AG10803 (cell line): ENCODE measurements around the gene CDK15.

Experiments
- DNase-seq: peaks from one replicate; pipeline ENCODE4 v3.0.0; 2010; ENCODE audit warnings: low read depth
- H3K4me3 ChIP-seq: 2 replicates; pipeline ENCODE4 v1.5.1; 2011; ENCODE audit warnings: mild to moderate bottlenecking, low read length, control low read depth
- TF ChIP-seq, protein P1 (sequence below): conservative IDR thresholded peaks from 2 replicates; pipeline ENCODE4 v1.5.1; 2011; ENCODE audit warnings: mild to moderate bottlenecking, low read length, control low read depth, inconsistent platforms

The CDK15 gene

DNA sequence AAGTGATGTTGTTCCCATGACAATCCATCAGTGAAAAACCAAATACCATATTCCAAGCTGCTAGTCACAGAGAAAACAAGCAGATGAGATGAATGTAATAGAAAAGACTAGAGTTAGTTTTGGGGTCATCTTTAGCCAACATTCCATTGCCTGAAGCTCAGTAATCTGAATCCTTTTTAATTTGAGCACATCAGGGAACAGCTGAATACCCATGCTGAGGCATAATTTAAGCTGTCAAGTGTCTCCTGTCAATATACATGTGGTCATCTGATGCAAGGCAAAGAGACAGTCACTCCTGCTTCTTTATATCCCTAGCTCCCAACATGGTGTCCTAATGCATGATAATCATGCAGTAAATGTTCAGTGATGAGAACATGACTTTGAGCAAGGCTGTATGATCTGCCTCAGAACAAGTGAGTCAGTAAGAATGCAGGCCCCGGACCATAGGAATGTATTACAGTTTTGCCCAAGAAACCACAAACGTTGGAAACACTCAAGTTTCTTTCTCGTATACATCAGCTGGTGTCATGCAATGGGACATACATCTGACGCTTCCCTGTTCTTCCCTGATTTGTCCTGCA lies 48.0 kb downstream of the CDK15 start:
- H3K4me3 ChIP-seq: no peak overlapping the region
- TF ChIP-seq, protein P1, sequence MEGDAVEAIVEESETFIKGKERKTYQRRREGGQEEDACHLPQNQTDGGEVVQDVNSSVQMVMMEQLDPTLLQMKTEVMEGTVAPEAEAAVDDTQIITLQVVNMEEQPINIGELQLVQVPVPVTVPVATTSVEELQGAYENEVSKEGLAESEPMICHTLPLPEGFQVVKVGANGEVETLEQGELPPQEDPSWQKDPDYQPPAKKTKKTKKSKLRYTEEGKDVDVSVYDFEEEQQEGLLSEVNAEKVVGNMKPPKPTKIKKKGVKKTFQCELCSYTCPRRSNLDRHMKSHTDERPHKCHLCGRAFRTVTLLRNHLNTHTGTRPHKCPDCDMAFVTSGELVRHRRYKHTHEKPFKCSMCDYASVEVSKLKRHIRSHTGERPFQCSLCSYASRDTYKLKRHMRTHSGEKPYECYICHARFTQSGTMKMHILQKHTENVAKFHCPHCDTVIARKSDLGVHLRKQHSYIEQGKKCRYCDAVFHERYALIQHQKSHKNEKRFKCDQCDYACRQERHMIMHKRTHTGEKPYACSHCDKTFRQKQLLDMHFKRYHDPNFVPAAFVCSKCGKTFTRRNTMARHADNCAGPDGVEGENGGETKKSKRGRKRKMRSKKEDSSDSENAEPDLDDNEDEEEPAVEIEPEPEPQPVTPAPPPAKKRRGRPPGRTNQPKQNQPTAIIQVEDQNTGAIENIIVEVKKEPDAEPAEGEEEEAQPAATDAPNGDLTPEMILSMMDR: no peak

DNA sequence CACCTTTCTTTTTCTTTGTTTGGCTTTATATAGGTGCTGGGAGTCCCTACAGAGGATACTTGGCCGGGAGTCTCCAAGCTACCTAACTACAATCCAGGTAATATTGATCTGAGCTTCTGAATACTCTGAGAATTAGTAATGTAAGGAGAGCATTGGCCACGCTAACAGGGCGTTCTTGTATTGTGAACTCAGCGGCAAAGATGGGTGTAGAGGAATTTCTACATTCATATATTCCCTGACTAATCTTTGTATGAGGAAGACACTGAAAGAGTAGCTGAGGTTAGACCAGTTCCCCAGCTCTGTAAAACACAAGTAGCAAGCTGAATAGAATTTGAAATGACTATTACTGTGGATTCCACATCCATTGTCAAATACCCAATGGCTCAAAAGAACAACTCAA lies 48.5 kb downstream of the CDK15 start:
- peak; percentile 69 for DNase-seq
- TF ChIP-seq, protein P1: no peak
- H3K4me3 ChIP-seq: no peak overlapping the region

More for the DNA sequence above, 48.0 kb downstream of the CDK15 start:
- peak; percentile 98 for DNase-seq

DNA sequence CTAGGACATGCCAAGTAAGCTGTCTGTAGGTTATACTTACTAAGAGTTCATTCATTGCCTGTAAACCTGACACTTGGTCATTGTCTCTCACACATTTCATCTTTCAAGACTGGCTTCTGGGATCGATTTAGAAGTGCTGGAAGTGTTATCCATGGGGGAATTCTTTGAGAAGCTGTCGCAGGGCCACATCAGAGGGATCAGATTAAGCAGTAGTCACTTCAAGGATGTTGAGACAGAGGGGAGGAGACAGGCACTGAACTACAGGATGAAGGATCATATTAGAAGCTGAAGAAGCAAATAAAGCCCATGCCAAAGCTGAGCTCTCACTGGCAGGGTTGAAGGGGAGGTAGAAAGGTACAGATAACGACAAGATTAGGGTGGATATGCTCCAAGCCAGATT lies 49.0 kb downstream of the CDK15 start:
- peak; percentile 25 for DNase-seq
- TF ChIP-seq, protein P1: no peak
- no peak overlapping the region for H3K4me3 ChIP-seq

- H3K4me3 ChIP-seq: no peak overlapping the region
- DNase-seq: no peak
- TF ChIP-seq, protein P1: no peak
Observed at GRCh38 chr2:201857326-201857725, 51.0 kb downstream of the CDK15 start.

DNA sequence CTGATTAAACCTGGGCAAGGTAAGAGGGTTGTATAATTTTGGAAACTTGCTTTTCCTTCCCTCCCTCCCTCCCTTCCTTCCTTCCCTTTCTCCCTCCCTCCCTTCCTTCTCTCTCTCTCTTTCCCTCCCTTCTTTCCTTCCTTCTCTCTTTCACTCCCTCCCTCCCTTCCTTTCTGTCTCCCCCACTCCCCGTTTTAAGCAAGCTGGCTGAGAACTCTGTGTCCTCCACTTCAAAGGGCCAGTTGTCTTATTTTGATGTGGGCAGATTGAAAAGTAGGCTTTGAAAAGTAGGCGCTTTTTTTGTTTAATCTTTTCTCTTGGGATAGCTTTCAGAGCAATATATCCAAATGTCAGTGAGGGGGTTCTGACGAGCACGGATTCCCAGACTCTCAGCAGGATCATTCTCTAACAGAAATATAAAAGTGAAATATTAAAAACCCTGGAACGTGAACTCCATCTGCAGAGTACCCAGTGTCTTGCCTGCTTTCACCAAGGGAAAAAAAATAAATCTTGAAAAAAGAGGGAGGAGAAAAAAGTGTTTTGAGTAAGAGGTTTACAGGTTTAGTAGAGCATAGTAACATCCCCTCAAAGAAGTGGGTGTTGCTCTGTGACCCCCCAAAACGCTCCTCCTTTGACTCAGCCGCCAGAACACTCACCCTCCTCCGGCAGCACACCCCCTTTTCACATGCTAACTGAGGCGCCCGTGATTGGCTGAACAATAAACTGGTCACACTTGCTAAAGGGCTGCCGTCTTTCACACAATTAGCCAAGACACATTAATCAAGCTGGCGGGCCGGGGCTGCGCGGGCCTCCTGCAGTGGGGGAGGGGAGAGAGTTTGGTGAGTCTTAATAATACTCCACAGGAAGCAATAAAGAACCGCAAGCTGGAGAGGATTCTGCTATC lies 52.2 kb downstream of the CDK15 start:
- H3K4me3 ChIP-seq: 0 out of 2 replicates have a peak overlapping the region, but pooled peaks have one; percentile 10
- peak; percentile 80 for DNase-seq
- TF ChIP-seq, protein P1: no peak

DNA sequence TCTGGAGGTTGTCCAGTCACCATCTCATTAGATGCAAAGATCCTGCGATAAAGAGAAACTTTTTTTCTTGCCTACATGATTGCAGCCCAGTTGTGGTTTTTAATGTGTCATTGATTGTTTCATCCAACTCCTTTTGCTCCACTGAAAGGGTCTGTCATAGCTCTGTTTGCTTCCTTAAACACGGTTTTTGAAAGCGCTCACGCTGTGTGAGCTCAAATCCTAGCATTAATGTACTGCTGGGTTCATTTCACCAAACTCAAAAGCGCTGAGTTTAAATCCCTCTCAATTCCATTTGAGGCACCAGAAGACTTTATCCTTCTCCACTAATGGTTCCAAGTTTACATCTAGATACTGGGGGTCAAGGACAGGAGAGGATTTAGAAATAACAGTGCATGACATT lies 53.6 kb downstream of the CDK15 start:
- peak; percentile 29 for DNase-seq
- no peak overlapping the region for H3K4me3 ChIP-seq
- TF ChIP-seq, protein P1: no peak
